ENCODE measurements around the gene RIC8B. TPM values are rescaled to one million over a fixed set of nuclear protein-coding genes. Genes with fewer than 3 reads are reported as not detected.

Gene RIC8B, protein sequence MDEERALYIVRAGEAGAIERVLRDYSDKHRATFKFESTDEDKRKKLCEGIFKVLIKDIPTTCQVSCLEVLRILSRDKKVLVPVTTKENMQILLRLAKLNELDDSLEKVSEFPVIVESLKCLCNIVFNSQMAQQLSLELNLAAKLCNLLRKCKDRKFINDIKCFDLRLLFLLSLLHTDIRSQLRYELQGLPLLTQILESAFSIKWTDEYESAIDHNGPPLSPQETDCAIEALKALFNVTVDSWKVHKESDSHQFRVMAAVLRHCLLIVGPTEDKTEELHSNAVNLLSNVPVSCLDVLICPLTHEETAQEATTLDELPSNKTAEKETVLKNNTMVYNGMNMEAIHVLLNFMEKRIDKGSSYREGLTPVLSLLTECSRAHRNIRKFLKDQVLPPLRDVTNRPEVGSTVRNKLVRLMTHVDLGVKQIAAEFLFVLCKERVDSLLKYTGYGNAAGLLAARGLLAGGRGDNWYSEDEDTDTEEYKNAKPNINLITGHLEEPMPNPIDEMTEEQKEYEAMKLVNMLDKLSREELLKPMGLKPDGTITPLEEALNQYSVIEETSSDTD
- total RNA-seq (2022; extraction: Qiagen RNA extraction; ENCODE audit: low read depth) = 6.2 to 11.4 TPM (median 9.9 TPM) in 5 replicates

DNA sequence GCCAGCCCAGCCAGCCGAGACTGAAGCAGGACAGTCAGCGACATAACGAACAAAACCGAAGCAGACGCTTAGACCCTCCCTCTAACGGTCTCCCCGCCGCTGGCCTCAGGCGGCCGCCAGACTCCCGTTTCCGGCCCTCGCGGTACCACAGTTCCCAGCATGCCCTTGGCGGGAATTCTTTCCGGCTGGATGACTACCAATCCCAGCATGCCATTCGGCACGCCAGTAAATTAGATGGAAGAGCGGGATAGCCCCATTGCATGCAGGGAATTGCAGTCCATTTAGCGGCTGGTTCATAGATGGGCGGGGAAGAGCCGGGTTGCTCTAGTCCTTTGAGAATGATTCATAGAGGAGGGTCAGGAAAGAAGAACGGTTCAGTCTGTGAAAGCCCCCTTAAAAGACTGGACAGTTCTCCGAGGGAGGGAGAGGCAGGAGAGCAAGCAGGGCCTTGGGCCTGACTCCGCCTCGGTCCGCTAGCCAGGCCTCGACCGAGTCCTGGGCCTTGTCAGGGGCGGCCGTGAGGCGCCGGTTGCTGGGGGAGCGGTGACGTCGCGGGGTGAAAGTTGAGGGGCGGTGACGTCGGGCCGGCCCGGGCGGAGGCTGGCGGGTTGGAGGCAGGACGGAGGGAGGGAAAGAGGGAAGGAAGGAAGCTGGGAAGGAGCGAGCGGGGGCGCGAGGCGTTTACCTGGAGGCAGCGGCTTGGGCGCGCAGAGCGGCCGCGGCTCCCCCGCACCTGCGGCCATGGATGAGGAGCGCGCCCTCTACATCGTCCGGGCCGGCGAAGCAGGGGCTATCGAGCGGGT lies at the start of gene RIC8B:
RIC8B (plus strand) TSS at position 678 of the 803 bp plus-strand sequence; CDS start at position 742, 64 bp downstream.

Other genes with a start within 250 kb of the RIC8B start
- 0.05 TPM in 1 of 5 replicates, not detected in the others for gene RFX4, start 191.7 kb upstream of the RIC8B start, total RNA-seq (2022; extraction: Qiagen RNA extraction; ENCODE audit: low read depth)
- gene TMEM263, start 181.2 kb downstream of the RIC8B start, total RNA-seq (2022; extraction: Qiagen RNA extraction; ENCODE audit: low read depth) = 23.0 to 32.1 TPM (median 30.9 TPM) in 5 replicates
- gene MTERF2, start 212.5 kb downstream of the RIC8B start, total RNA-seq (2022; extraction: Qiagen RNA extraction; ENCODE audit: low read depth) = 3.0 to 7.4 TPM (median 4.5 TPM) in 5 replicates

Measured in A549 treated with RU486 at 1 μM for 4 hours (cell line).